GM06990 (cell line): ENCODE results near the gene NDUFA3.

ENCODE experiments used
- DNase-seq: peaks from one replicate; pipeline ENCODE4 v3.0.0-alpha.2; 2011; ENCODE audit not compliant: insufficient read length; ENCODE audit errors: extremely low read depth
- H3K27me3 ChIP-seq: replicated peaks from 2 replicates; pipeline ENCODE4 v1.6.0; 2011; ENCODE audit warnings: low read length; ENCODE audit not compliant: control insufficient read depth, insufficient read depth
- H3K36me3 ChIP-seq: 2 replicates; pipeline ENCODE4 v1.5.1; 2011; ENCODE audit warnings: low read length; ENCODE audit not compliant: control insufficient read depth, insufficient read depth
- H3K4me3 ChIP-seq: replicated peaks from 2 replicates; pipeline ENCODE4 v1.5.1; 2011; ENCODE audit warnings: low read depth, mild to moderate bottlenecking, control low read depth, low read length
- TF ChIP-seq, protein P1 (sequence below): IDR thresholded peaks from 2 replicates; pipeline ENCODE4 v1.5.1; 2011; ENCODE audit warnings: low read length, control low read depth, mild to moderate bottlenecking, inconsistent platforms; ENCODE audit not compliant: insufficient read depth, poor library complexity, severe bottlenecking

The NDUFA3 gene

DNA sequence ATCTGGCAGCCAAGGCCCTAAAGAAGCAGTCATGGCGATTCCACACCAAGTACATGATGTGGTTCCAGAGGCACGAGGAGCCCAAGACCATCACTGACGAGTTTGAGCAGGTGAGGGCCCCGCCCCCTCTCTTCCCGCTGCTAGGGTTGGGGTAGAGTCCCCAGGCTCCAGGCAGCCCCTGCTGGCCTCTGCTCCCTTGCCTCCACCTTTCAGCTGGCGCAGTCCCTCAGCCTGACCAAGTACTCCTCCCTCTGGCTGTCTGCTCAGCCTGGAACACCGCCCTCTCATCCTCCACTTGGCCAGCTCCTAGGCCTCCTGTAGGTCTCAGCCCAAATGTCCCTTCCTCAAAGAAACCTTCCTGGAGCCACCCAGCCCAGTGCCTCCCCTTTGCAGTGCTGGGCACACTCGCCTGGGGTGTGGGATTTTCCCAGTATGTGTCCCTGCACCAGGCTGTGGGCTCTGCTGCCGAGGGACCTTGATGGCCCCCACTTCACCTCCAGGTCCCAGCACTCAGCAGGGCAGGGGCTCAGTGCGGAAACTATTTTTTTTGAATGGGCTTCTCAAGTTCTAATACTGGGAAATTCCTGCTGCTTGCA lies 51.2 kb downstream of the NDUFA3 start:
- H3K36me3 ChIP-seq, result peaks cover 54% of the 10 kb centered on the region

DNA sequence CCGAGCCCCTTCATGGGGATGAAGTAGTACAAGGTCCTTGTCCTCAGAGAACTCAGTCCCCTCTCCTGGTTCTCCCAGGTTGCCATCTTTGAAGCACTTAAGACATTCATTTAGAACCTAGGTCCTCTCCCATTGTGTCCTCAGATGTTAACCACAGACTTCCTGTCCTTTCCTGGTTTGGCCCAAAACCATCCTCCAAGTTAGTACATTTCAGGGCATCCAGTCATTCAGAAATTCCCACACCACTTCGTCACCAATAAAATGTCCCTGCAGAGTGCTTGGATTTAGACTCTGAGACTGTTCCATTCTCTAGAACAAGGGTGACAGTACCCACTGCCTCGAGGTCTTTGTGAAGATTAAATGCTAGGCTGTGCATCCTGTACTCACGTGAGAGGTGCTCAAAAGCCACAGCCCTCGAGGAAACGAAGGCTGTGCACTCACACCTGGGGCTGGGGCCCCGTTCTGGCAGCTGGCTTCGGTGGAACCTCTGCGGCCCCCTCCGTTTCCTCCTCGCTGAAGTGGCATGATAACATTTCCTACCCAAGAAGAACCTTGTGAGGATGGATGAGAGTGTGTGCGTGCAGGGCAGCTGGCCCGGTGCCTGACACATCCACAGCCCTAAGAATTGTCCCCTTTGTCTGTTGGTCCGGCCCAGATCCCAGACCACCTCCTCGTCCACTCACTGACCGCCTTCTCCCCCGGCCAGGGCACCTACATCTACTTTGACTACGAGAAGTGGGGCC lies 52.1 kb downstream of the NDUFA3 start:
- Histone ChIP-seq H3K27me3 (no peaks in the 10 kb centered on the region), H3K36me3 (peaks cover 49% of the 10 kb centered on the region), H3K4me3 (no peak overlapping the region)
- no peak for DNase-seq
- TF ChIP-seq, protein P1, sequence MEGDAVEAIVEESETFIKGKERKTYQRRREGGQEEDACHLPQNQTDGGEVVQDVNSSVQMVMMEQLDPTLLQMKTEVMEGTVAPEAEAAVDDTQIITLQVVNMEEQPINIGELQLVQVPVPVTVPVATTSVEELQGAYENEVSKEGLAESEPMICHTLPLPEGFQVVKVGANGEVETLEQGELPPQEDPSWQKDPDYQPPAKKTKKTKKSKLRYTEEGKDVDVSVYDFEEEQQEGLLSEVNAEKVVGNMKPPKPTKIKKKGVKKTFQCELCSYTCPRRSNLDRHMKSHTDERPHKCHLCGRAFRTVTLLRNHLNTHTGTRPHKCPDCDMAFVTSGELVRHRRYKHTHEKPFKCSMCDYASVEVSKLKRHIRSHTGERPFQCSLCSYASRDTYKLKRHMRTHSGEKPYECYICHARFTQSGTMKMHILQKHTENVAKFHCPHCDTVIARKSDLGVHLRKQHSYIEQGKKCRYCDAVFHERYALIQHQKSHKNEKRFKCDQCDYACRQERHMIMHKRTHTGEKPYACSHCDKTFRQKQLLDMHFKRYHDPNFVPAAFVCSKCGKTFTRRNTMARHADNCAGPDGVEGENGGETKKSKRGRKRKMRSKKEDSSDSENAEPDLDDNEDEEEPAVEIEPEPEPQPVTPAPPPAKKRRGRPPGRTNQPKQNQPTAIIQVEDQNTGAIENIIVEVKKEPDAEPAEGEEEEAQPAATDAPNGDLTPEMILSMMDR, result no peak

More for the DNA sequence above, 51.2 kb downstream of the NDUFA3 start:
- H3K4me3 ChIP-seq, result no peak overlapping the region
- DNase-seq, result no peak
- H3K27me3 ChIP-seq, result no peaks in the 10 kb centered on the region
- TF ChIP-seq, protein P1, result no peak

DNA sequence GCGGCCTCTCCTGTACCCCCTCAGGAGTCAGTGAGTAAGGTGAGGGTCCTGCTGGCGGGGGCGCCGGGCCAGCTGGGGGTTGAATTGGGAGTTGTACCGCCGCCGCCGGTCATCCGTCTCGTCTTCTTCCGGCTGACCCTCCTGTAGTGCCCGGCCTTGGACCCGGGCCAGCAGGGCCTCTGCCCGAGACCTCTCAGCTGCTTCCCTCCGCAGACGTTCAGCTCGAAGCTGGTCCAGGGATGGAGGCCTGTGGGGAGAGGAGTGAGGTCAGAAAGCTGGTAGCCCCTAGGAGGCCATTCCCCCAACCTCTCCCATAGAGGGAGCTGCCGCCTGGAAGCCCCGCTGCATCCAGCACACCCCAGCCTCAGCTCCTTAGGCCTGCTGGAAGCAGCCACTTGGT lies 53.0 kb downstream of the NDUFA3 start:
- no peaks in the 10 kb centered on the region for H3K27me3 ChIP-seq
- TF ChIP-seq, protein P1, result no peak
- H3K36me3 ChIP-seq, result peaks cover 46% of the 10 kb centered on the region
- H3K4me3 ChIP-seq, result no peak overlapping the region
- no peak for DNase-seq

DNA sequence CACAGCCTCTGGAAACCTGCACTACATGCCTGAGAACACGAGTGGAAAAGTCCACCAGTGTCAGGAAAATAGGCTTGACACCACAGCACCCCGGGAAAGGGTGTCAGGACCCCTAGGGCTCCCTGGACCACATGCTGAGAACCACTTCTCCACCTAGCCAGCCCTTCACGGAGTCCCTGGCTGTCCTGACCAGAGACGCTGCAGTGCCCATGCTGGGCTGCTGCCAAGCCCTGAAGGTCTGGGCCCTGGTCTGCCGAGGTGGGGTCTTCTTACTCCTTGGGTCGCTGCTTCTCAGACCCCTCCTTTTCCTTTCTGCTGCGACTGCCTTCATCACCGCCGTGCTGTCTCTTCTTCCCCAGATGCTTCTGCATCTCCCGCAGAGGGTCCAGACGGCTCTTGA lies 53.8 kb downstream of the NDUFA3 start:
- H3K36me3 ChIP-seq, result peaks cover 42% of the 10 kb centered on the region
- no peak for DNase-seq

GRCh38 chr19:54156953-54157352 lies 54.3 kb downstream of the NDUFA3 start:
- no peak for DNase-seq
- no peaks in the 10 kb centered on the region for H3K27me3 ChIP-seq
- TF ChIP-seq, protein P1, result no peak
- no peak overlapping the region for H3K4me3 ChIP-seq
- peaks cover 39% of the 10 kb centered on the region for H3K36me3 ChIP-seq

More for the DNA sequence above, 53.8 kb downstream of the NDUFA3 start:
- no peak overlapping the region for H3K4me3 ChIP-seq
- TF ChIP-seq, protein P1, result no peak
- H3K27me3 ChIP-seq, result no peaks in the 10 kb centered on the region
